ENCODE results near the gene IPCEF1. TPM values are rescaled to one million over a fixed set of nuclear protein-coding genes. Genes with fewer than 3 reads are reported as not detected.

IPCEF1 gene
- total RNA-seq, 2 experiments from 2014 or later = 10.5 to 14.2 TPM

DNA sequence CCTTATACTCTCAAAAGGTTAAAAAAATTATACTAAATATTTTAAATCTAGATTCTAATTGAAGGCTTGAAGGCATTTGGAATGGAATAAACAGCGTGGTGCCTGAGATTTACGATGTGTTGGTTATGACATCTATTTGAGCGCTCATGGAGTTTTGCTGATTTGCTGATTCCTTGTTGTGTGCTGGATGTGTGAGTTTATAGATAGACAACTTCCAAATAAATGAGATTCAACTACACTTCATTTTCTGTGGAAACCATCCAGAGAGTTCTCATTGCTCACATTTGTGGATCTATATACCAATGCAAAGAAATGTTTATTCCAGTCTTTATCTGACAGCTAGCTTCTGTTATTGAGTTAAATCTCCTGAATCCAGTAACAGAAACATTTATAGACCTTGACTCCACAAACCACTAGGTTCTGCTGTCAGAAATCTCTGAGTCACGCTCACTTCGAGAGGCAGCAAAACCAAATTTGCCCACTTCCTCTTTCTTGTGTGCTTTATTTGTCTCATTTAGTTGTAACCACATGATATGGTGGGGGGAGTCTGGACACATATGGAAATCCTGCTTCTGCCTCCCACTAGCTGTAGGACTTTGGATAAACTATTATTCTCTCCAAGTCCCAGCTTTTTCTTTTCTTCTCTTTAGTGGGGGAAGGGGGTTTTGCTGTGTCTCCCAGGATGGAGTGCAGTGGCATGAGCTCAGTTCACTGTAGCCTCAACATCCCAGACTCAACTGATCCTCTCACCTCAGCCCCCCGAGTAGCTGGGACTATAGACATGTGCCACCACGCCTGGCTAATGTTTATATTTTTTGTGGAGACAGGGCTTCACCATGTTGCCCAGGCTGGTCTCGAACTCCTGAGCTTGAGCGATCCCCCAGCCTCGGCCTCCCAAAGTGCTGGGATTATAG lies 54.5 kb downstream of the IPCEF1 start:
- no peak overlapping the region for H3K4me3 Mint-ChIP-seq
- H3K9me3 Mint-ChIP-seq = no peaks in the 10 kb centered on the region
- H3K27ac Mint-ChIP-seq = no peak overlapping the region
- DNase-seq = peak; percentile 43
- CTCF ChIA-PET = interaction anchor here (0.6 to 1.8 kb wide), 3 partner anchors 24 to 155 kb away, joined by 3 to 8 read pairs (median 3); no protein-coding TSS in a partner anchor
- peaks cover 2% of the 10 kb centered on the region for H3K27me3 Mint-ChIP-seq
- POLR2A ChIA-PET = no interaction called here
- H3K36me3 Mint-ChIP-seq = no peaks in the 10 kb centered on the region
- H3K4me1 Mint-ChIP-seq (ENCODE audit: low read depth) = peaks cover 9% of the 10 kb centered on the region
- intact Hi-C loops (cut with micrococcal nuclease) = loop anchor here (1.0 kb wide), 2 partner anchors 51 to 304 kb away; no protein-coding TSS in a partner anchor

DNA sequence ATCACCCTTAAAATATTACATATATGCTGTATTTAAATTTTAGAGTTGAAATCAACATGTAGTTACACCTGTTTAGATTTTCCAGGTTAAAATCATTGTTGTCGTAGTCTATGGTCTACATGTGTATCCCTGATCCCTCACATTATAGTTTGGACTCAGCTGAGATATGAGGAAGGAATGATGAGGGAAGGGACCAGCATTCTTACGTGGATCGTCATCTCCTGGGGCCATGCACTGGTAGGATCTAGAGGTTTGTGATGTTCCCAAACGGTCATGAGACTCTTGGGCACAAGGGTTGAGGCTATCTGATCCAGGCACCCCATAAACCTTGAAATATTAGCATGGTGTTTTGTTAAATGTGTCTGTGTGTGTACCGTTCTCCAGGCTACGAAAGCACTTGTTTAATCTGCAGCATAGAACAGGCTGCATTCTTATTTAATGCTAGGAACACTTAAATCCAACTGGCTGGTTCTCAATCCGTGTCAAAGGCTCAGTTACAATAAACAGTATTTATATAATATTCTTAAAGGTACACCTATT lies 55.4 kb downstream of the IPCEF1 start:
- Mint-ChIP-seq H3K27me3 (peaks cover 2% of the 10 kb centered on the region), H3K4me3 (no peak overlapping the region), H3K27ac (no peak overlapping the region), H3K4me1 (ENCODE audit: low read depth) (peaks cover 9% of the 10 kb centered on the region), H3K36me3 (no peaks in the 10 kb centered on the region), H3K9me3 (no peaks in the 10 kb centered on the region)
- intact Hi-C loops (cut with micrococcal nuclease) = no loop called here
- ChIA-PET POLR2A (no interaction called here), CTCF (no interaction called here)
- no peak for DNase-seq

GRCh38 chr6:154298297-154298696 lies 58.3 kb downstream of the IPCEF1 start:
- ChIA-PET POLR2A (no interaction called here), CTCF (no interaction called here)
- DNase-seq = no peak
- Mint-ChIP-seq H3K27me3 (peaks cover 2% of the 10 kb centered on the region), H3K4me1 (ENCODE audit: low read depth) (peaks cover 9% of the 10 kb centered on the region), H3K4me3 (no peak overlapping the region), H3K9me3 (no peaks in the 10 kb centered on the region), H3K36me3 (no peaks in the 10 kb centered on the region), H3K27ac (no peak overlapping the region)
- intact Hi-C loops (cut with micrococcal nuclease) = loop anchor here (1.0 kb wide), 1 partner anchor 48 kb away; no protein-coding TSS in a partner anchor

DNA sequence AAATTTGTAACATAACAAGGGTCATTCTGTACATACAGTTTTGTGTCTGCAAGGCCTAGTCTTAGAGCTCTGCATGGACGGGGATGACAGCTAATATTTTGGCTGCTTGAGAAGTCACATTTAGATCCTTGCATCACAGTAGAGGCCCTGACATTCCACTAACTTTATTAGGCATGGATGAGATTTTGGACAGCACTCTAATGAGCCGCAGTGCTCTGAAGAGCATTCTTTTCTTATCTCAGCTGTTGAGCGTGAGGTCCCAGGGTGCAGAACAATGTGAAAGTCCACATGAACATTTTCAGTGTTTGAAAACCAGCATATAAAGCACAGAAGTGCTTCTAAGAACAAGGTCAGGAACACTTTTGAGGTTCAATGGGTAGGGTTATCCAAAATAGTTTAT lies 58.9 kb downstream of the IPCEF1 start:
- ChIA-PET POLR2A (no interaction called here), CTCF (no interaction called here)
- intact Hi-C loops (cut with micrococcal nuclease) = loop anchor here (1.0 kb wide), 1 partner anchor 47 kb away; no protein-coding TSS in a partner anchor
- Mint-ChIP-seq H3K4me3 (no peak overlapping the region), H3K36me3 (no peaks in the 10 kb centered on the region), H3K4me1 (ENCODE audit: low read depth) (peaks cover 9% of the 10 kb centered on the region), H3K27ac (no peak overlapping the region), H3K9me3 (no peaks in the 10 kb centered on the region), H3K27me3 (peaks cover 2% of the 10 kb centered on the region)
- no peak for DNase-seq

DNA sequence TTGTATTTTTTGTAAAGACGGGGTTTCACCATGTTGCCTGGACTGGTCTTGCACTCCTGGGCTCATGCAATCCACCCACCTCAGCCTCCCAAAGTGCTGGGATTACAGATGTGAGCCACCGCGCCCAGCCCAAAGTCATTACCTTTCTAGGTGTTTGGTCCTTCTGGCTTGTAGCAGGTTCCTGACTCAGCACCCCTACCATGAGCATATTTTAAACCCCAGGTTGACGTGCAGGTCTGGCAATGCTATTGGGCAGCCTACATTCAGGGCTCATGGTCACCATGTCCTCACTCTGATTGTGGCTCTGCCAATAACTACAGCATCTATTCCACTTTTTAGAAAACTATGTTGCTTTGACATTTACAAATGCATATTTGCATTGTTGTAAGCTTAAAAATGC lies 59.4 kb downstream of the IPCEF1 start:
- Mint-ChIP-seq H3K9me3 (no peaks in the 10 kb centered on the region), H3K4me3 (no peak overlapping the region), H3K4me1 (ENCODE audit: low read depth) (peaks cover 7% of the 10 kb centered on the region), H3K27ac (no peak overlapping the region), H3K27me3 (peaks cover 2% of the 10 kb centered on the region), H3K36me3 (no peaks in the 10 kb centered on the region)
- CTCF ChIA-PET = no interaction called here
- POLR2A ChIA-PET = no interaction called here
- intact Hi-C loops (cut with micrococcal nuclease) = no loop called here
- DNase-seq = no peak

DNA sequence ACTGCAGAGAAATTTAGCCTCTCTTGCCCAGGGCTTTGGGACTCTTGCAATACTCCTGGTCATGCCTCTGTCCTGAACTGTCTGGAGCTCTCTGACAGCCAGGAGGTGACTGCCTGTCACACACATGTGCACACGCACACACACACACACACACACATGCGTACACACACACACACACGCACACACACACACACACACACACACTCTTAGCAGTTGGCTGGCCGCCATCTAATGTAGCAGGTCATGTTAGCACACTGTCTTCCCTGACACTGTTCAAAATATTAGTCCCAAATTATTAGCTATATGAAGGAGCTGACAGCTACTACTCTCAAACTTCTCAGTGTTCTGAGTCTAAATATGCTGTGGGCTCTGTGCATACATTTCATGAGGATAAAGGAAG lies 60.9 kb downstream of the IPCEF1 start:
- Mint-ChIP-seq H3K27me3 (no peaks in the 10 kb centered on the region), H3K27ac (no peak overlapping the region), H3K4me3 (no peak overlapping the region), H3K4me1 (ENCODE audit: low read depth) (peaks cover 2% of the 10 kb centered on the region), H3K9me3 (no peaks in the 10 kb centered on the region), H3K36me3 (no peaks in the 10 kb centered on the region)
- POLR2A ChIA-PET = interaction anchor here (0.6 kb wide), 1 partner anchor 28 kb away, joined by 3 read pairs; no protein-coding TSS in a partner anchor
- intact Hi-C loops (cut with micrococcal nuclease) = no loop called here
- DNase-seq = no peak
- CTCF ChIA-PET = no interaction called here

GRCh38 chr6:154292855-154293519 lies 63.6 kb downstream of the IPCEF1 start:
- ChIA-PET CTCF (interaction anchor here (0.9 to 1.3 kb wide), 2 partner anchors 16 to 107 kb away, joined by 4 read pairs; no protein-coding TSS in a partner anchor), POLR2A (no interaction called here)
- no peaks in the 10 kb centered on the region for H3K9me3 Mint-ChIP-seq
- H3K36me3 Mint-ChIP-seq = no peaks in the 10 kb centered on the region
- intact Hi-C loops (cut with micrococcal nuclease) = no loop called here
- no peaks in the 10 kb centered on the region for H3K27me3 Mint-ChIP-seq
- no peak overlapping the region for H3K27ac Mint-ChIP-seq
- H3K4me1 Mint-ChIP-seq (ENCODE audit: low read depth) = no peaks in the 10 kb centered on the region
- DNase-seq = no peak
- H3K4me3 Mint-ChIP-seq = no peak overlapping the region

GRCh38 chr6:154292066-154292465 lies 64.5 kb downstream of the IPCEF1 start:
- DNase-seq = no peak
- no peaks in the 10 kb centered on the region for H3K36me3 Mint-ChIP-seq
- H3K27me3 Mint-ChIP-seq = no peaks in the 10 kb centered on the region
- no peaks in the 10 kb centered on the region for H3K4me1 Mint-ChIP-seq (ENCODE audit: low read depth)
- intact Hi-C loops (cut with micrococcal nuclease) = no loop called here
- H3K27ac Mint-ChIP-seq = no peak overlapping the region
- POLR2A ChIA-PET = no interaction called here
- no peaks in the 10 kb centered on the region for H3K9me3 Mint-ChIP-seq
- no peak overlapping the region for H3K4me3 Mint-ChIP-seq
- CTCF ChIA-PET = interaction anchor here (0.9 to 1.3 kb wide), 2 partner anchors 15 to 106 kb away, joined by 4 read pairs; no protein-coding TSS in a partner anchor

DNA sequence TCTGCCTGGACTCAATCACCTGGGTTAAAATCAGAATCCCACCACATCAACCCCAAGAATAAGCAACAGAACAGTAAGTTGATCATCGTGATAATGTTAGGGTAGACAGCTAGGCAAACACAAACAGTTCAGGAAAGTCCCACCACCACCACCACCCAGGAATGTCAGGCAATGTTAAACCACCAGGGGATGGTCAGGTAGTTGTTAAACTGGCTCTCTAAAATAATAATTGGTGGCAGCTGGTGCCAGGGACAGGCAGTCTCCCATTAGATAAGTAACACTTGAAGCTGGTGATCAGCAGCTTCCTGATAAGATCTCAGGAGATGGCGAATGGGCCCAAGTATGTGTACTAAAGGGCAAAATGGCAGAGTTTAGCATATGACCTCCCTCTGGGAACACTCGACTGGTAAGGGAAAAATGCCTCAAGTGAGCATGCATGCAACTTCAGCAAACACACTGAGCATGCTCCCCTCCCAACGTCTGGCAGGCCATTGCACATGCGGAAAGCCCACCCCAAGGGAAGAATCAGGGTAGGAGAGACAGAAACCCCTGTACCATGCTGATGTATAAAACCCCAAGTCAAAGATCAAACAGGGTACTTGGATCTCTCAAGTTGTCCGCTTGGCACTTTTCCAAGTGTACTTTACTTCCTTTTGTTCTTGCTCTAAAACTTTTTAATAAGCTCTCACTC lies 66.6 kb downstream of the IPCEF1 start:
- H3K4me3 Mint-ChIP-seq = no peak overlapping the region
- H3K4me1 Mint-ChIP-seq (ENCODE audit: low read depth) = peaks cover 3% of the 10 kb centered on the region
- intact Hi-C loops (cut with micrococcal nuclease) = no loop called here
- no peaks in the 10 kb centered on the region for H3K27me3 Mint-ChIP-seq
- H3K27ac Mint-ChIP-seq = no peak overlapping the region
- no peaks in the 10 kb centered on the region for H3K36me3 Mint-ChIP-seq
- POLR2A ChIA-PET = no interaction called here
- CTCF ChIA-PET = interaction anchor here (2.0 kb wide), 1 partner anchor 13 kb away, joined by 8 read pairs; no protein-coding TSS in a partner anchor
- no peaks in the 10 kb centered on the region for H3K9me3 Mint-ChIP-seq
- no peak for DNase-seq

DNA sequence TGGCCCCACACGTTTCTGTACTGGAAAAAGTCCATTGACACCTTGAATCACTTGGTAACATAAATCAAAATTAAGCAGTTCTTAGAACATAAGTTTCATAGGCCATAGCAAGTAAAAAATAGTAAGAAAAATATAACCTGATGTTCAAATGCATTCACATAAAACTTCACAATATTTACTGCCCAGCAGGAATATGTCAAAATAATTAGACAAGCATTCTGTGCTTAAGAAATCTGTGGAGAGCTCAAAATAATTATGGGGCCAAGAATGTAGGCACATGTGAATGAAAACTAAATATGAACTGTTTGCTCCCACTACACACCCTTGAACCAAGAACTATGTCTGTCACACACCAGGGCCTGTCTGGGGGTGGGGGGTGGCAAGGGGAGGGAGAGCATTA lies 70.8 kb downstream of the IPCEF1 start:
- no peaks in the 10 kb centered on the region for H3K36me3 Mint-ChIP-seq
- ChIA-PET POLR2A (no interaction called here), CTCF (interaction anchor here (1.3 to 2.1 kb wide), 2 partner anchors 8 to 132 kb away, joined by 3 to 8 read pairs; no protein-coding TSS in a partner anchor)
- intact Hi-C loops (cut with micrococcal nuclease) = no loop called here
- no peak overlapping the region for H3K4me3 Mint-ChIP-seq
- H3K9me3 Mint-ChIP-seq = peaks cover 4% of the 10 kb centered on the region
- no peak overlapping the region for H3K27ac Mint-ChIP-seq
- no peak for DNase-seq
- H3K27me3 Mint-ChIP-seq = no peaks in the 10 kb centered on the region
- H3K4me1 Mint-ChIP-seq (ENCODE audit: low read depth) = peaks cover 3% of the 10 kb centered on the region

DNA sequence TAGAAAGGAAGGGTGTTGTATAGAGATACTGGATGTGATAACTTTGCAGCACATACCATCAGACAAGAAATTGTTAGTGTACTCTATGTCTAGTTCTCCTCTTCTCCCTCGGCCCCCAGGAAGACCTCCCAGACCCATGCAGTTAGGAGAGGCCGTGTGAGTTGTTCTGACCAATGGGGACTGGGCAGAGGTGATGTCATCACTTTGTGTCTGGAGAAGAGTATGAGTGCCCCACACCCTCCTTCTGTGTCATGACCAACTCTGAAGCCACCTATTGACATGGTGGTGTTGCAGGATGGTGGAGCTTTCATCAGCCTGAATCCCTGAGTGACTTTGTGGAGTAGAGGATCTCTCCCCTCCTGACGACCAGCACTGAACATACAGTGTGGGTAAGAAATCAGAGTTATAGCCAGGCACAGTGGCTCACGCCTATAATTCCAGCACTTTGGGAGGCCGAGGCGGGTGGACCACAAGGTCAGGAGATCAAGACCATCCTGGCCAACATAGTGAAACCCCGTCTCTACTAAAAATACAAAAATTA lies 72.2 kb downstream of the IPCEF1 start:
- DNase-seq = no peak
- no peaks in the 10 kb centered on the region for H3K27me3 Mint-ChIP-seq
- intact Hi-C loops (cut with micrococcal nuclease) = no loop called here
- H3K4me1 Mint-ChIP-seq (ENCODE audit: low read depth) = peaks cover 3% of the 10 kb centered on the region
- ChIA-PET POLR2A (no interaction called here), CTCF (no interaction called here)
- no peaks in the 10 kb centered on the region for H3K36me3 Mint-ChIP-seq
- peaks cover 4% of the 10 kb centered on the region for H3K9me3 Mint-ChIP-seq
- H3K4me3 Mint-ChIP-seq = no peak overlapping the region
- H3K27ac Mint-ChIP-seq = no peak overlapping the region

Measured in activated CD4-positive, alpha-beta memory T cell treated with anti-CD3 and anti-CD28 coated beads for 36 hours (primary cell).